Stimulated activated CD8-positive, alpha-beta memory T cell treated with anti-CD3 and anti-CD28 coated beads, Interleukin-12 subunit alpha, Interleukin-12 subunit beta, amount 100 ng/mL, for 24 hours (primary cell): ENCODE results near the gene CELA3B.
"Not testable (repeated sequence)": the region's sequence is repeated elsewhere in the genome, so short reads cannot be mapped to it uniquely, and the experiment has no call there.

Experiments used
- DNase-seq: peaks from one replicate; pipeline ENCODE4 v3.0.0-alpha.2; 2020; ENCODE audit errors: extremely low read depth

CELA3B gene

GRCh38 chr1:21980515-21981220 is 3.8 kb downstream of the CELA3B start:
- not testable (repeated sequence) for DNase-seq

GRCh38 chr1:21981253-21981652 is 4.4 kb downstream of the CELA3B start:
- not testable (repeated sequence) for DNase-seq

GRCh38 chr1:21982122-21982521 is 5.3 kb downstream of the CELA3B start:
- not testable (repeated sequence) for DNase-seq

DNA sequence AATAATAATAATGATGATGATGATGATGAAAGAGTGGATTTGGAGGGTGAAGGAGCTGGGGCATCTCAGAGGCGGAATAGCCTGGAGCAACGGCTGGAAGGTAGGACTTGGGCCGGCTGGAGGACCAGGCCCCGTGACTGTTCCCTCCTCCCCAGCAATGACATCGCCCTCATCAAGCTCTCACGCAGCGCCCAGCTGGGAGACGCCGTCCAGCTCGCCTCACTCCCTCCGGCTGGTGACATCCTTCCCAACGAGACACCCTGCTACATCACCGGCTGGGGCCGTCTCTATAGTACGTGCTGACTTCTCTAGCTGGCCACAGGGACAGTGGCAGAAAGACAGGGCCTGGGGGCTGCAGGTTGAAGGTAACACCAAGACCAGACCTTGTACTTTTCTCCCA is 6.7 kb downstream of the CELA3B start:
- DNase-seq: not testable (repeated sequence)

DNA sequence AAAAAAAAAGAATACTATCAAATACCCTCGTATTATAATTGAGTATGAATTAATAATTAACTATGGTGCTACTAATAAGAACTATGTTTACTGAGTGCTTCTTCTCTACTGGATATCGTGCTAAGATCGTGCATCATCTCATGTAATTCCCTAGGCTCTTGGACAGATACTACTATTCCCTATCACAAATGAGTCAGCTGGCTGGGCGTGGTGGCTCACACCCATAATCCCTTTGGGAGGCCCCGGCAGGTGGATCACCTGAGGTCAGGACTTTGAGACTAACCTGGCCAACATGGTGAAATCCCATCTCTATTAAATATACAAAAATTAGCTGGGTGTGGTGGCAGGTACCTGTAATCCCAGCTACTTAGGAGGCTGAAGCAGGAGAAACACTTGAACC is 9.1 kb downstream of the CELA3B start:
- DNase-seq: not testable (repeated sequence)

DNA sequence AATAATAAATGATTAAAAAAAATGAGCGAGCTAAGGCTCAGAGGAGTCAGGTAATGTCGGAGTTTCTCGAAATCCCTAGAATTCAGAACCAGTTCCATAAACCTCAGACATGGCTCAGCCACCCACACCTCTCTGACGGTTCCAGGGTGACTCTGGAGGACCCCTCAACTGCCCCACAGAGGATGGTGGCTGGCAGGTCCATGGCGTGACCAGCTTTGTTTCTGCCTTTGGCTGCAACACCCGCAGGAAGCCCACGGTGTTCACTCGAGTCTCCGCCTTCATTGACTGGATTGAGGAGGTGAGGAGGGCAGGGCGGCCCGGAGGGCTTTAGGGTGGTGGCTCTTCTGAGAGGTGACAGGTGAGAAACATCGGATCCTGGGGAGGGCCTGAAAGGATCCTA is 9.6 kb downstream of the CELA3B start:
- DNase-seq: not testable (repeated sequence)

DNA sequence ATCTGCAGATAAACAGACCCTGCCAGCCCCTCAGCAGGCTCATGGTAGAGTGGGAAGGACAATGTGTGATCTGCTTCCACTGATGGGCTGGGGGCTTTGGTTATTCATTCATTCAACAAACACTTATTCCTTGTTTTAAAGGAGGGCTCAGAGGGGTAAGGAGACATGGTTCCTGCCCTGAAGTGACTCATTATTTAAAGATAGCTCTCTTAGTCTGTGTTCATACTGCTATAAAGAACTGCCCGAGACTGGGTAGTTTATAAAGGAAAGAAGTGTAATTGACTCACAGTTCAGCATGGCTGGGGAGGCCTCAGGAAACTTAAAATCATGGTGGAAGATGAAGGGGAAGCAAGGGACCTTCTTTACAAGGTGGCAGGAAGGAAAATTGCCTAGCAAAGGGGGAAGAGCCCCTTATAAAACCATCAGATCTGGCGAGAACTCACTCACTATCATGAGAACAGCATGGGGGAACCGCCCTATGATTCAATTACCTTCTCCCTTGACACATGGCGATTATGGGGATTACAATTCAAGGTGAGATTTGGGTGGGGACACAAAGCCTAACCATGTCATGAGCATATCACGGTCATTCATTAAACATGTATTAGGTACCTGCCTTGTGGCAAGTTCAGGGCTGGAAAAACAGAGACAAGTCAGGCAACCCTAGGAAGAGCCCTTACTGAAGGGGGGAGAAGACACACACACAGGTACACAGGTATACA is 13.0 kb downstream of the CELA3B start:
- DNase-seq: not testable (repeated sequence)

DNA sequence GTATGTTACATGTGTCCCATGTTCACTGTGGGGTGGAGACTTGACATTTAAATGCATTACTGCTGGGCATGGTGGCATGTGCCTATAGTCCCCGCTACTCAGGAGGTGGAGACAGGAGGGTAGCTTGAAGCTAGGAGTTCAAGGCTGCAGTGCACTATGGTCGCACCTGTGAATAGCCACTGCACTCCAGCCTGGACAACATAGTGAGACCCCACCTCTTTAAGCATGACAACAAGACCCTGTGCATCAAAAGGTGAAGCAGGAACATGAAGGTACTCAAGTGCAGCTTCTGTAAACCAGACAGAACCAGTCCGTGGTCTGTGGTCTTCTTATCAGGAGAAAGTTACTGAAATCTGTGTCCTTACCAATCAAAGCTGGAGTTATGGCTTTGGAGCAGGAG is 15.4 kb downstream of the CELA3B start:
- DNase-seq: not testable (repeated sequence)

- not testable (repeated sequence) for DNase-seq
Observed at GRCh38 chr1:21994716-21995115, 17.9 kb downstream of the CELA3B start.

- not testable (repeated sequence) for DNase-seq
Observed at GRCh38 chr1:21996663-21996970, 19.8 kb downstream of the CELA3B start.

GRCh38 chr1:21997891-21998623 is 21.2 kb downstream of the CELA3B start:
- not testable (repeated sequence) for DNase-seq

GRCh38 chr1:21998624-21999294 is 21.9 kb downstream of the CELA3B start:
- DNase-seq: not testable (repeated sequence)

GRCh38 chr1:21999645-22000044 is 22.8 kb downstream of the CELA3B start:
- DNase-seq: not testable (repeated sequence)

DNA sequence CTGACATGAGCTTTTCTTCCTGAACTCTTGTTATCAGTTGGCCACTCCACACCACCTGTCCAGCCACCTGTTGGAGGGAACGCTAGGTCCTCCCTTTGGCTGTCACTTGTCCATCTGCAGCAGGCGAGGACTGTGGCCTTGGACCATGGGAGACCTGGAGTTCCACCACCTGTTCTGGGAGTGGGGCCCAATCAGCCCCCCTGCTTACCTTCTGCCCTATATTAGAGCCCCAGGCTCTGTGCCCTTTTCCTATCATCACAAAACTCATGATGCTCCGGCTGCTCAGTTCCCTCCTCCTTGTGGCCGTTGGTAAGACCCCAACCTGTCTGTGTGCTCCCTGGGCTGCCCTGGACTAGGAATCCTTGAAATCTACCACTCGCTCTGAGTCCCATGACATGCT is 24.6 kb downstream of the CELA3B start, which contains the start of gene CELA3A:
Gene CELA3A (plus strand): TSS at position 249 of the 400 bp plus-strand sequence. CDS start 18 bp downstream, at position 267.
- no peak for DNase-seq

DNA sequence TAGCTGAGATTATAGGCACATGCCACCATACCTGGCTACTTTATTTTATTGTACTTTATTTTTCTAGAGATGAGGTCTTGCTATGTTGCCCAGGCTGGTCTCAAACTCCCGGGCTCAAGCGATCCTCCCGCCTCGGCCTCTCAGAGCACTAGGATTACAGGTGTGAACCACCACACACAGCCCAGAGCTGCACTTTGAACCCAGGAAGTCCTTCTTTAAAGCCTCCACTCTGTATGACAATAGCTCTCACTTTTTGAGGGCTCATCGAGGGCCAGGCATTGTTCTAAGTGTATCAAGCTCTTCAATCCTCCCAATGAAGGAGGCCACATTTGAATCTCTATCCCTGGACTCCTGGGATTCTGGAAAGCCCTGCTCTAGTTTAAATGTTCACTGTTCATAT is 25.6 kb downstream of the CELA3B start:
- DNase-seq: not testable (repeated sequence)

DNA sequence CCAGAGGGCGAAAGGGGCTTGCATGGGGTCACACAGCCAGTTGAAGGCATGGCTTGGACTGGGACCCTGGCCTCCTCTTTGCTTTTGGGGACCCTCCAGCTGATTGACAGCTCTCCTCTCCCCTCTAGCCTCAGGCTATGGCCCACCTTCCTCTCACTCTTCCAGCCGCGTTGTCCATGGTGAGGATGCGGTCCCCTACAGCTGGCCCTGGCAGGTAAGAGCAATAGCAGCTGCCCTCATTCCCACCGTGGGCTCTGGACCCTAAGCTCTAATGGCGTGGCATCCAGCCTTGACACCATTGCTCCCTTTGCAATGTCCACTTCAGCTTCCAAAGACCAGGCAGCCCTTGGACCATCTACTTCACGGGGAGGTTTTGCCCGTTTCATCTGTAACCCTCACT is 26.1 kb downstream of the CELA3B start:
- DNase-seq: not testable (repeated sequence)

DNA sequence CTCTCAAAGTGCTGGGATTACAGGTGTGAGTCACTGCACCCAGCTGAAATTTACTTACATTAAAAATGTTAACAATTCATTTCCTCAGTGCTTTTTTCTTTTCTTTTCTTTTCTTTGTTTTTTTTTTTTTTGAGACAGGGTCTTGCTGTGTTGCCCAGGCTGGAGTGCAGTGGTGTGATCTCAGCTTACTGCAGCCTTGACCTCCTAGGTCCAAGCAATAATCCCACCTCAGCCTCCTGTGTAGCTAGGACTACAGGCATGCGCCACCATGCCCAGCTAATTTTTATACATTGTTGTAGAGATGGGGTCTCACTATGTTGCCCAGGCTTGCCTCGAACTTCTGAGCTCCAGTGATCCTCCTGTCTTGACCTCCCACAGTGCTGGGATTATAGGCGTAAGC is 27.1 kb downstream of the CELA3B start:
- DNase-seq: not testable (repeated sequence)

GRCh38 chr1:22005261-22006149 is 28.7 kb downstream of the CELA3B start:
- DNase-seq: not testable (repeated sequence)

GRCh38 chr1:22006736-22007135 is 29.9 kb downstream of the CELA3B start:
- not testable (repeated sequence) for DNase-seq

GRCh38 chr1:22007262-22007661 is 30.4 kb downstream of the CELA3B start:
- DNase-seq: not testable (repeated sequence)

DNA sequence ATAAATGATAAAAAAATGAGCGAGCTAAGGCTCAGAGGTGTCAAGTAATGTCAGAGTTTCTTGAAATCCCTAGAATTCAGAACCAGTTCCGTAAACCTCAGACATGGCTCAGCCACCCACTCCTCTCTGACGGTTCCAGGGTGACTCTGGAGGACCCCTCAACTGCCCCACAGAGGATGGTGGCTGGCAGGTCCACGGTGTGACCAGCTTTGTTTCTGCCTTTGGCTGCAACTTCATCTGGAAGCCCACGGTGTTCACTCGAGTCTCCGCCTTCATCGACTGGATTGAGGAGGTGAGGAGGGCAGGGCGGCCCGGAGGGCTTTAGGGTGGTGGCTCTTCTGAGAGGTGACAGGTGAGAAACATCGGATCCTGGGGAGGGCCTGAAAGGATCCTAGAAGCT is 32.7 kb downstream of the CELA3B start:
- DNase-seq: not testable (repeated sequence)
